H1 (cell line): ENCODE measurements around the gene FHL2. TPM values are rescaled to one million over a fixed set of nuclear protein-coding genes. Genes with fewer than 3 reads are reported as not detected.

Experiments used
- CTCF ChIA-PET: fragments of 300-600 bp; sonication (Branson Sonifier 250); formaldehyde crosslinking; loops from one replicate; lab custom pipeline; 2021; ENCODE audit not compliant: partially characterized antibody; lab: Charles Lee
- POLR2A ChIA-PET: fragments of 300-600 bp; sonication (Branson Sonifier 250); formaldehyde crosslinking; loops from one replicate; lab custom pipeline; 2021; ENCODE audit warnings: inconsistent platforms; ENCODE audit not compliant: partially characterized antibody; lab: Charles Lee
- DNase-seq, 2 experiments: peaks; one replicate each; pipeline versions ENCODE4 v3.0.0 to v3.0.0-alpha.2; 2010 to 2022; ENCODE audit warnings: low spot score in 2 of 2, low read depth in 1 of 2, mixed read lengths in 1 of 2
- FAIRE-seq: peaks from 2 replicates; lab custom pipeline; 2011; peaks lifted over from hg19 to GRCh38; lab: Jason Lieb, UNC
- H2AFZ ChIP-seq: 2 replicates; pipeline ENCODE4 v1.8.1; 2012; ENCODE audit warnings: low read length, inconsistent platforms
- H2AK5ac ChIP-seq: 2 replicates; pipeline ENCODE4 v1.6.1; 2013; ENCODE audit warnings: low read depth, low read length
- H2BK120ac ChIP-seq: replicated peaks from 2 replicates; pipeline ENCODE3; 2013; ENCODE audit warnings: low read depth, low read length, inconsistent platforms
- H2BK12ac ChIP-seq: 2 replicates; pipeline ENCODE4 v1.6.1; 2013; ENCODE audit warnings: low read depth, low read length
- H2BK15ac ChIP-seq: 2 replicates; pipeline ENCODE4 v1.6.1; 2013; ENCODE audit warnings: low read length
- H2BK20ac ChIP-seq: 2 replicates; pipeline ENCODE4 v1.6.1; 2013; ENCODE audit warnings: low read length
- H2BK5ac ChIP-seq: 2 replicates; pipeline ENCODE4 v1.6.1; 2013; ENCODE audit warnings: low read depth, low read length
- H3K14ac ChIP-seq: 2 replicates; pipeline ENCODE4 v1.6.1; 2013; ENCODE audit warnings: inconsistent platforms; ENCODE audit not compliant: insufficient read length
- H3K18ac ChIP-seq: 2 replicates; pipeline ENCODE4 v1.6.1; 2013; ENCODE audit warnings: low read length; ENCODE audit errors: extremely low read depth
- H3K23ac ChIP-seq: 2 replicates; pipeline ENCODE4 v1.6.1; 2013; ENCODE audit warnings: inconsistent platforms; ENCODE audit not compliant: insufficient read length
- H3K23me2 ChIP-seq: 2 replicates; pipeline ENCODE4 v1.6.1; 2013; ENCODE audit warnings: low read depth, low read length
- H3K27ac ChIP-seq: 2 replicates; pipeline ENCODE4 v1.6.1; 2011; ENCODE audit warnings: low read depth, low read length, inconsistent platforms
- H3K27me3 ChIP-seq, 4 experiments: replicated peaks in 1 of 4; 1 replicate in 1 of 4; 2 replicates in 3 of 4; pipeline versions ENCODE4 v1.6.1 to v1.8.1; 2011 to 2013; ENCODE audit warnings: low read length in 3 of 4, mild to moderate bottlenecking in 3 of 4, inconsistent platforms in 2 of 4, mixed read lengths in 2 of 4, moderate library complexity in 1 of 4; ENCODE audit not compliant: control insufficient read depth in 3 of 4, insufficient read depth in 3 of 4; ENCODE audit errors: extremely low read depth in 1 of 4
- H3K36me3 ChIP-seq, 4 experiments: 2 replicates each; pipeline versions ENCODE4 v1.6.1 to v1.8.1; 2011 to 2013; ENCODE audit warnings: mild to moderate bottlenecking in 4 of 4, low read length in 3 of 4, moderate library complexity in 2 of 4, control low read depth in 1 of 4, inconsistent platforms in 1 of 4; ENCODE audit not compliant: insufficient read depth in 4 of 4, control insufficient read depth in 2 of 4
- H3K4ac ChIP-seq: replicated peaks from 2 replicates; pipeline ENCODE3; 2013; ENCODE audit warnings: low read length, low read depth, mixed read lengths, inconsistent platforms; ENCODE audit not compliant: insufficient read length
- H3K4me1 ChIP-seq, 4 experiments: replicated peaks in 1 of 4; 1 replicate in 1 of 4; 2 replicates in 3 of 4; pipeline versions ENCODE4 v1.6.1 to v1.8.1; 2011 to 2013; ENCODE audit warnings: low read length in 3 of 4, inconsistent platforms in 2 of 4, mixed read lengths in 1 of 4; ENCODE audit not compliant: insufficient read depth in 4 of 4, control insufficient read depth in 3 of 4
- H3K4me2 ChIP-seq, 2 experiments: 2 replicates each; pipeline versions ENCODE4 v1.6.1 to v1.8.1; 2011 to 2013; ENCODE audit warnings: low read depth in 2 of 2, low read length in 2 of 2, control low read depth in 1 of 2, inconsistent platforms in 1 of 2, mild to moderate bottlenecking in 1 of 2; ENCODE audit not compliant: insufficient read depth in 1 of 2
- H3K4me3 ChIP-seq, 4 experiments: fragments of 200-600, 300-600 bp in 1 of 4; sonication (generic), shearing (Covaris generic), sonication (Bioruptor Twin) in 1 of 4; 2 replicates each; pipeline versions ENCODE4 v1.5.1 to v1.8.1; 2011 to 2016; ENCODE audit warnings: low read length in 4 of 4, low read depth in 3 of 4, control low read depth in 2 of 4, inconsistent platforms in 2 of 4, mild to moderate bottlenecking in 2 of 4, mixed read lengths in 1 of 4, moderate library complexity in 1 of 4; ENCODE audit not compliant: insufficient read depth in 2 of 4; ENCODE audit errors: extremely low read depth in 1 of 4
- H3K56ac ChIP-seq: replicated peaks from 2 replicates; pipeline ENCODE3; 2013; ENCODE audit warnings: low read depth, mild to moderate bottlenecking, mixed read lengths, low read length, inconsistent platforms; ENCODE audit not compliant: insufficient read length
- H3K79me1 ChIP-seq: 2 replicates; pipeline ENCODE4 v1.6.1; 2013; ENCODE audit warnings: low read depth, low read length, control low read depth
- H3K79me2 ChIP-seq, 2 experiments: 2 replicates each; pipeline versions ENCODE4 v1.6.1 to v1.8.1; 2012 to 2013; ENCODE audit warnings: low read length in 2 of 2, mild to moderate bottlenecking in 2 of 2, inconsistent platforms in 1 of 2; ENCODE audit not compliant: insufficient read depth in 2 of 2, control insufficient read depth in 1 of 2
- H3K9ac ChIP-seq, 4 experiments: replicated peaks in 1 of 4; 1 replicate in 1 of 4; 2 replicates in 3 of 4; pipeline versions ENCODE4 v1.6.1 to v1.8.1; 2011 to 2013; ENCODE audit warnings: low read depth in 3 of 4, low read length in 3 of 4, control low read depth in 2 of 4, mild to moderate bottlenecking in 2 of 4, moderate library complexity in 2 of 4, inconsistent platforms in 1 of 4; ENCODE audit errors: extremely low read depth in 1 of 4
- H3K9me3 ChIP-seq, 2 experiments: 2 replicates each; pipeline versions ENCODE4 v1.6.1 to v1.8.1; 2012 to 2013; ENCODE audit warnings: mild to moderate bottlenecking in 2 of 2, moderate library complexity in 2 of 2, control low read depth in 1 of 2, inconsistent platforms in 1 of 2, low read depth in 1 of 2, low read length in 1 of 2, mixed read lengths in 1 of 2; ENCODE audit not compliant: insufficient read depth in 2 of 2
- H4K20me1 ChIP-seq, 2 experiments: replicated peaks in 1 of 2; 2 replicates each; pipeline versions ENCODE3 to v1.8.1; 2011 to 2013; ENCODE audit warnings: inconsistent platforms in 2 of 2, low read length in 2 of 2, mild to moderate bottlenecking in 1 of 2; ENCODE audit not compliant: insufficient read depth in 2 of 2, control insufficient read depth in 1 of 2
- H4K5ac ChIP-seq: 2 replicates; pipeline ENCODE4 v1.6.1; 2013; ENCODE audit warnings: low read length, low read depth, mixed read lengths, inconsistent platforms; ENCODE audit not compliant: insufficient read length
- H4K8ac ChIP-seq: 2 replicates; pipeline ENCODE4 v1.8.0; 2013; ENCODE audit warnings: mild to moderate bottlenecking, moderate library complexity, low read length, inconsistent platforms; ENCODE audit not compliant: insufficient read depth; ENCODE audit errors: extremely low read depth
- H4K91ac ChIP-seq: replicated peaks from 2 replicates; pipeline ENCODE3; 2013; ENCODE audit warnings: low read length, mixed read lengths, inconsistent platforms; ENCODE audit not compliant: insufficient read length
- BACH1 ChIP-seq: IDR thresholded peaks from 2 replicates; pipeline ENCODE4 v1.6.1; 2012; ENCODE audit warnings: low read length, improper control_type of control experiment
- CBX5 ChIP-seq: fragments of 300-800, 300-1000 bp; sonication (generic); IDR thresholded peaks from 2 replicates; pipeline ENCODE4 v1.7.1; 2016; ENCODE audit warnings: antibody characterized with exemption, low read length, low read depth
- CHD1 ChIP-seq: IDR thresholded peaks from 2 replicates; pipeline ENCODE4 v1.6.1; 2012; ENCODE audit warnings: low read depth, low read length, improper control_type of control experiment
- KDM1A ChIP-seq: fragments of 200-600, 300-600 bp; sonication (generic); IDR thresholded peaks from 2 replicates; pipeline ENCODE4 v1.7.1; 2016; ENCODE audit warnings: mild to moderate bottlenecking, low read length, borderline replicate concordance
- RBBP5 ChIP-seq: IDR thresholded peaks from 2 replicates; pipeline ENCODE4 v1.7.1; 2012; ENCODE audit warnings: low read depth, mild to moderate bottlenecking, inconsistent platforms, low read length, moderate library complexity, borderline replicate concordance
- SIRT6 ChIP-seq: IDR thresholded peaks from one replicate; pipeline ENCODE4 v1.7.1; 2012; ENCODE audit warnings: low read length, inconsistent platforms
- TAF7 ChIP-seq: optimal IDR thresholded peaks from 2 replicates; pipeline ENCODE3; 2011; ENCODE audit warnings: low read depth, mild to moderate bottlenecking, inconsistent platforms, low read length, moderate library complexity, borderline replicate concordance
- ZNF274 ChIP-seq: IDR thresholded peaks from 2 replicates; pipeline ENCODE4 v1.7.0; 2012; ENCODE audit warnings: low read length, borderline replicate concordance; ENCODE audit errors: extremely low read depth
- WGBS, 2 experiments: shearing (Covaris generic) in 1 of 2; methylation state at CpG; one replicate each; pipeline versions ENCODE4 v1.1.6 to v1.1.7; 2013 to 2015; ENCODE audit warnings: low lambda C conversion rate in 2 of 2, mixed read lengths in 2 of 2, inconsistent platforms in 1 of 2, low coverage in 1 of 2, missing lambda C conversion rate in 1 of 2; ENCODE audit not compliant: insufficient replicate concordance in 2 of 2, insufficient coverage in 1 of 2, insufficient read length in 1 of 2; ENCODE audit errors: extremely low coverage in 1 of 2, missing lambda C conversion rate in 1 of 2; 5-methylcytosine and 5-hydroxymethylcytosine counted together
- polyA plus RNA-seq, 7 experiments: library from polyadenylated mRNA; depleted of rRNA in 3 of 7; stranded (reverse) in 5 of 7; unstranded in 2 of 7; fragments of >200 nt in 5 of 7; fragments of 200-250 nt in 2 of 7; gene quantifications; 1 replicate in 5 of 7; 2 replicates in 1 of 7; 4 replicates in 1 of 7; pipeline versions ENCODE4 v1.2.1 to v1.2.3, GENCODE V29; 2011 to 2013; ENCODE audit warnings: missing spikeins in 2 of 7, mixed read lengths in 2 of 7
- total RNA-seq: library from RNA; stranded (reverse); fragmentation: NEBNext Ultra II Directional; extraction: Animal tissue kit (Norgen Biotek cat#: 25700); gene quantifications from 2 replicates; pipeline ENCODE4 v1.2.1, GENCODE V29; 2021

Gene FHL2
- total and polyA plus RNA-seq, 2 of the 8 experiments (the other 6 are each of a cell fraction or from before 2014, with no cell fraction given), result 33.2 to 64.3 TPM

- Histone ChIP-seq H3K56ac (no peak overlapping the region), H3K79me2 (no peaks in the 10 kb centered on the region), H2BK120ac (no peak overlapping the region), H3K14ac (no peak overlapping the region), H2BK20ac (no peak overlapping the region), H3K4me1 (peaks cover 0 to 2% (median 0%) of the 10 kb centered on the region in 4 experiments; a peak in 1 of 7 replicates), H3K79me1 (no peaks in the 10 kb centered on the region), H2AK5ac (no peak overlapping the region), H3K27me3 (peaks cover 0 to 2% (median 0%) of the 10 kb centered on the region in 4 experiments; a peak in 1 of 7 replicates), H3K27ac (no peak overlapping the region), H4K20me1 (no peaks in the 10 kb centered on the region), H4K91ac (no peak overlapping the region), H3K4ac (no peak overlapping the region), H3K23ac (no peak overlapping the region), H4K8ac (no peak overlapping the region), H3K4me3 (no peak overlapping the region), H2BK12ac (no peak overlapping the region), H3K9me3 (no peaks in the 10 kb centered on the region), H3K18ac (no peak overlapping the region), H2BK15ac (no peak overlapping the region), H2AFZ (no peak overlapping the region), H4K5ac (no peak overlapping the region), H3K9ac (no peak overlapping the region), H2BK5ac (no peak overlapping the region), H3K23me2 (no peaks in the 10 kb centered on the region), H3K4me2 (no peak overlapping the region), H3K36me3 (no peaks in the 10 kb centered on the region)
- 88% methylated on average over 3 of the region's 3 CpGs; no CpG with 5 or more reads in 1 of the 2 experiments for WGBS, 2 experiments
- DNase-seq, result no peak
- ChIA-PET CTCF (interaction anchor here (0.9 to 1.5 kb wide), 3 partner anchors 10 to 34 kb away, joined by 3 to 7 read pairs (median 3); no protein-coding TSS in a partner anchor), POLR2A (interaction anchor here (1.5 kb wide), 1 partner anchor 43 kb away, joined by 3 read pairs; no protein-coding TSS in a partner anchor)
- FAIRE-seq, result no peak
- no peak for TF ChIP-seq TAF7
- TF ChIP-seq ZNF274, result no peak
- no peak for TF ChIP-seq BACH1
- no peak for TF ChIP-seq SIRT6
- TF ChIP-seq KDM1A, result no peak
- no peak for TF ChIP-seq CHD1
- no peak for TF ChIP-seq CBX5
- TF ChIP-seq RBBP5, result no peak
Measured at GRCh38 chr2:105437708-105438103, 38.9 kb upstream of the FHL2 start.
